OCI-LY7 (cell line): ENCODE results near the gene BOLA3. TPM values are rescaled to one million over a fixed set of nuclear protein-coding genes. Genes with fewer than 3 reads are reported as not detected.

Experiments used
- BruUV-seq: library from RNA; stranded (reverse); fragments of 400-500 nt; replicated peaks from 2 replicates; lab custom pipeline; 2021; lab: Mats Ljungman, UMichigan
- CTCF ChIA-PET: fragments of 300-600 bp; sonication (Branson Sonifier 250); formaldehyde crosslinking; loops from one replicate; lab custom pipeline; 2022; ENCODE audit warnings: antibody characterized with exemption; ENCODE audit not compliant: unreplicated experiment; lab: Charles Lee
- POLR2A ChIA-PET: fragments of 300-600 bp; sonication (Branson Sonifier 250); formaldehyde crosslinking; loops from one replicate; lab custom pipeline; 2022; ENCODE audit warnings: antibody characterized with exemption; lab: Charles Lee
- DNase-seq: peaks from one replicate; pipeline ENCODE4 v3.0.0-alpha.2; 2015; ENCODE audit warnings: low spot score
- H2AFZ ChIP-seq: fragments of 200-600 bp; sonication (generic), shearing (Covaris generic); 2 replicates; pipeline ENCODE4 v1.6.1; 2014; ENCODE audit warnings: mild to moderate bottlenecking, antibody characterized with exemption, low read length, moderate library complexity
- H3K27ac ChIP-seq: fragments of 200-600 bp; sonication (generic); 2 replicates; pipeline ENCODE4 v1.5.1; 2014; ENCODE audit warnings: mixed run types, low read depth, mild to moderate bottlenecking, moderate library complexity, low read length, inconsistent platforms; ENCODE audit not compliant: poor library complexity, severe bottlenecking
- H3K36me3 ChIP-seq: fragments of 200-600 bp; sonication (generic); 2 replicates; pipeline ENCODE4 v1.6.1; 2014; ENCODE audit warnings: mild to moderate bottlenecking, antibody characterized with exemption, low read length, moderate library complexity, mixed read lengths; ENCODE audit not compliant: insufficient read depth
- H3K4me1 ChIP-seq: fragments of 200-600 bp; sonication (generic); 2 replicates; pipeline ENCODE4 v1.5.1; 2014; ENCODE audit warnings: mild to moderate bottlenecking, low read length; ENCODE audit not compliant: insufficient read depth, poor library complexity, severe bottlenecking
- H3K4me2 ChIP-seq: fragments of 200-600 bp; sonication (generic); 2 replicates; pipeline ENCODE4 v1.6.1; 2014; ENCODE audit warnings: mild to moderate bottlenecking, low read length
- H3K4me3 ChIP-seq: fragments of 200-600 bp; sonication (generic); 2 replicates; pipeline ENCODE4 v1.5.1; 2014; ENCODE audit warnings: mild to moderate bottlenecking, low read depth, low read length; ENCODE audit not compliant: poor library complexity, severe bottlenecking
- H3K79me2 ChIP-seq: fragments of 200-600 bp; sonication (generic); 2 replicates; pipeline ENCODE4 v1.6.1; 2016; ENCODE audit warnings: low read depth, mild to moderate bottlenecking, low read length, moderate library complexity, mixed read lengths; ENCODE audit not compliant: insufficient read depth
- H3K9me2 ChIP-seq: fragments of 200-600 bp; sonication (generic); 2 replicates; pipeline ENCODE4 v1.6.1; 2016; ENCODE audit warnings: mild to moderate bottlenecking, low read length, mixed read lengths; ENCODE audit not compliant: insufficient read depth
- H3K9me3 ChIP-seq: fragments of 200-600 bp; sonication (generic); 2 replicates; pipeline ENCODE4 v1.6.1; 2014; ENCODE audit warnings: mild to moderate bottlenecking, mixed run types, low read length, mixed read lengths
- H4K20me1 ChIP-seq: fragments of 200-600 bp; sonication (generic); 2 replicates; pipeline ENCODE4 v1.6.1; 2014; ENCODE audit warnings: mild to moderate bottlenecking, antibody characterized with exemption, low read length, moderate library complexity, mixed read lengths; ENCODE audit not compliant: insufficient read depth
- EZH2phosphoT487 ChIP-seq: fragments of 200-600 bp; sonication (generic); IDR thresholded peaks from 2 replicates; pipeline ENCODE4 v1.6.1; 2018; ENCODE audit warnings: low read depth, borderline replicate concordance, mild to moderate bottlenecking, mixed run types, antibody characterized with exemption, low read length, moderate library complexity, mixed read lengths
- intact Hi-C: fragments of 100-400 bp; cut with micrococcal nuclease; formaldehyde crosslinking; loops from one replicate; pipeline ENCODE4 v1.10.0; 2022; ENCODE audit not compliant: unreplicated experiment
- total RNA-seq, 2 experiments: library from RNA; depleted of rRNA in 1 of 2; stranded (reverse); fragments of >200 nt in 1 of 2; shearing (Covaris generic) in 1 of 2; gene quantifications; 2 replicates each; pipeline ENCODE4 v1.2.3, GENCODE V29; 2014 to 2022
- TF ChIP-seq, protein P1 (sequence below): fragments of 200-600 bp; sonication (generic); conservative IDR thresholded peaks from 2 replicates; pipeline ENCODE4 v1.5.1; 2014; ENCODE audit warnings: mild to moderate bottlenecking, antibody characterized with exemption, low read length, moderate library complexity, mixed read lengths

Gene BOLA3
- total RNA-seq, 2 experiments from 2014 or later: 33.6 to 53.3 TPM

GRCh38 chr2:74186038-74186437 lies 38.3 kb upstream of the BOLA3 start:
- H3K79me2 ChIP-seq: no peaks in the 10 kb centered on the region
- no peaks in the 10 kb centered on the region for H3K36me3 ChIP-seq
- H2AFZ ChIP-seq: peak overlapping the region; percentile 58
- peak overlapping the region; percentile 44 for H3K4me2 ChIP-seq
- H3K4me3 ChIP-seq: peak overlapping the region; percentile 45
- intact Hi-C loops: no loop called here
- H3K27ac ChIP-seq: peak overlapping the region; percentile 79
- H3K9me3 ChIP-seq: no peaks in the 10 kb centered on the region
- TF ChIP-seq, protein P1, sequence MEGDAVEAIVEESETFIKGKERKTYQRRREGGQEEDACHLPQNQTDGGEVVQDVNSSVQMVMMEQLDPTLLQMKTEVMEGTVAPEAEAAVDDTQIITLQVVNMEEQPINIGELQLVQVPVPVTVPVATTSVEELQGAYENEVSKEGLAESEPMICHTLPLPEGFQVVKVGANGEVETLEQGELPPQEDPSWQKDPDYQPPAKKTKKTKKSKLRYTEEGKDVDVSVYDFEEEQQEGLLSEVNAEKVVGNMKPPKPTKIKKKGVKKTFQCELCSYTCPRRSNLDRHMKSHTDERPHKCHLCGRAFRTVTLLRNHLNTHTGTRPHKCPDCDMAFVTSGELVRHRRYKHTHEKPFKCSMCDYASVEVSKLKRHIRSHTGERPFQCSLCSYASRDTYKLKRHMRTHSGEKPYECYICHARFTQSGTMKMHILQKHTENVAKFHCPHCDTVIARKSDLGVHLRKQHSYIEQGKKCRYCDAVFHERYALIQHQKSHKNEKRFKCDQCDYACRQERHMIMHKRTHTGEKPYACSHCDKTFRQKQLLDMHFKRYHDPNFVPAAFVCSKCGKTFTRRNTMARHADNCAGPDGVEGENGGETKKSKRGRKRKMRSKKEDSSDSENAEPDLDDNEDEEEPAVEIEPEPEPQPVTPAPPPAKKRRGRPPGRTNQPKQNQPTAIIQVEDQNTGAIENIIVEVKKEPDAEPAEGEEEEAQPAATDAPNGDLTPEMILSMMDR: no peak
- no peak for TF ChIP-seq EZH2phosphoT487
- H3K4me1 ChIP-seq: peaks cover 68% of the 10 kb centered on the region
- no TSS peak for BruUV-seq
- H4K20me1 ChIP-seq: no peaks in the 10 kb centered on the region
- CTCF ChIA-PET: no interaction called here
- POLR2A ChIA-PET: interaction anchor here (2.6 kb wide), 1 partner anchor 12 kb away, joined by 20 read pairs; the partner anchor contains the start of gene MTHFD2
- no peaks in the 10 kb centered on the region for H3K9me2 ChIP-seq
- DNase-seq: peak; percentile 75

DNA sequence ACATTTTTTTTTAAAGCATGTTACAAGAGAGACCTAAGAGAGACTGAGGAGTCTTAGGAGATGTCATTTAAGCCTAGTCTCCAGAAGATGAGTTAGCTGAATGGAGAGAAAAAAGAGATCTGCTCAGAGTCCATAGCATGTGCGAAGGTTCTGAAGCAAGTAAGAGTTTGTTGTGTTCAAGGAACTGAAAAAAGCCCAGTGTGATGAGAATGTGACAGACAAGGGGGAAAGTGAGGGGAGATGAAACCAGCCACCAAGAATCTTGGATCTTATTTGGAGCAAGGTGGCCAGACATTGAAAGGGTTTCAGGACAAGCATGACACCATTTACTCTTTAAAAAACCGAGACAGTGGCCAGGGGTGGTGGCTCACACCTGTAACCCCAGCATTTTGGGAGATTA lies 36.2 kb upstream of the BOLA3 start:
- CTCF ChIA-PET: no interaction called here
- Histone ChIP-seq H3K4me2 (peak overlapping the region; percentile 13; the same call in 1 of the 2 replicates), H4K20me1 (no peaks in the 10 kb centered on the region), H3K79me2 (peaks cover 8% of the 10 kb centered on the region; the same call in 1 of the 2 replicates), H3K36me3 (no peaks in the 10 kb centered on the region), H2AFZ (peak overlapping the region; percentile 56), H3K9me2 (no peaks in the 10 kb centered on the region), H3K4me1 (peaks cover 78% of the 10 kb centered on the region), H3K4me3 (no peak overlapping the region), H3K27ac (peak overlapping the region; percentile 79), H3K9me3 (no peaks in the 10 kb centered on the region; the same call in 1 of the 2 replicates)
- POLR2A ChIA-PET: interaction anchor here (0.6 to 2.6 kb wide), 7 partner anchors 8 to 37 kb away, joined by 3 to 20 read pairs (median 4); partner anchors contain the start of gene MTHFD2
- BruUV-seq: no TSS peak
- no peak for TF ChIP-seq EZH2phosphoT487
- TF ChIP-seq, protein P1: no peak
- intact Hi-C loops: no loop called here
- peak; percentile 30 for DNase-seq

GRCh38 chr2:74181739-74182138 lies 34.0 kb upstream of the BOLA3 start:
- no TSS peak for BruUV-seq

More at GRCh38 chr2:74181739-74182138, 34.0 kb upstream of the BOLA3 start:
- Histone ChIP-seq H3K9me2 (no peaks in the 10 kb centered on the region), H3K27ac (peak overlapping the region; percentile 90), H3K36me3 (peaks cover 11% of the 10 kb centered on the region), H3K4me1 (peaks cover 67% of the 10 kb centered on the region), H4K20me1 (peaks cover 12% of the 10 kb centered on the region), H3K4me3 (peak overlapping the region; percentile 49), H3K79me2 (peaks cover 26% of the 10 kb centered on the region), H2AFZ (peak overlapping the region; percentile 59; the same call in 1 of the 2 replicates), H3K9me3 (no peaks in the 10 kb centered on the region; the same call in 1 of the 2 replicates), H3K4me2 (peak overlapping the region; percentile 71)
- intact Hi-C loops: loop anchor here (1.0 kb wide), 1 partner anchor 17 kb away; the partner anchor contains the start of gene MTHFD2
- POLR2A ChIA-PET: interaction anchor here (0.6 to 5.8 kb wide), 14 partner anchors 10 to 785 kb away, joined by 3 to 118 read pairs (median 4); partner anchors contain the start of genes MTHFD2 and STAMBP
- TF ChIP-seq EZH2phosphoT487: no peak
- TF ChIP-seq, protein P1: no peak
- CTCF ChIA-PET: no interaction called here
- DNase-seq: peak; percentile 97
